HepG2 (cell line): ENCODE measurements around the gene ZDHHC3. TPM values are rescaled to one million over a fixed set of nuclear protein-coding genes. Genes with fewer than 3 reads are reported as not detected.

Experiments used
- CCAR2 ChIP-seq: fragments of 200-400 bp; formaldehyde crosslinking; optimal IDR thresholded peaks from 2 replicates; pipeline ENCODE3; 2018; ENCODE audit warnings: low read depth, mild to moderate bottlenecking, low read length, moderate library complexity
- KDM5B ChIP-seq: sonication (generic); formaldehyde crosslinking; IDR thresholded peaks from 2 replicates; pipeline ENCODE4 v1.4.0; 2020; ENCODE audit warnings: missing genetic modification reagents, mild to moderate bottlenecking, borderline replicate concordance
- RARG ChIP-seq: sonication (generic); formaldehyde crosslinking; IDR thresholded peaks from 2 replicates; pipeline ENCODE4 v1.4.0; 2020; ENCODE audit warnings: low read depth, mild to moderate bottlenecking, missing genetic modification reagents
- REXO4 ChIP-seq: sonication (generic); formaldehyde crosslinking; IDR thresholded peaks from 2 replicates; pipeline ENCODE4 v1.8.0; 2022; ENCODE audit warnings: missing genetic modification reagents, mild to moderate bottlenecking, borderline replicate concordance
- ZBTB7A ChIP-seq: sonication (generic); formaldehyde crosslinking; IDR thresholded peaks from 2 replicates; pipeline ENCODE4 v1.8.0; 2022; ENCODE audit warnings: mild to moderate bottlenecking, missing genetic modification reagents
- ZMYM4 ChIP-seq: sonication (generic); formaldehyde crosslinking; IDR thresholded peaks from 2 replicates; pipeline ENCODE4 v1.8.1; 2023; ENCODE audit warnings: mild to moderate bottlenecking, missing genetic modification reagents
- ZNF136 ChIP-seq: sonication (generic); formaldehyde crosslinking; IDR thresholded peaks from 2 replicates; pipeline ENCODE4 v1.8.1; 2022; ENCODE audit warnings: low read depth, mild to moderate bottlenecking, moderate library complexity, missing genetic modification reagents
- ZNF407 ChIP-seq: sonication (generic); formaldehyde crosslinking; IDR thresholded peaks from one replicate; pipeline ENCODE4 v1.5.1; 2020; ENCODE audit warnings: mild to moderate bottlenecking, missing genetic modification reagents; ENCODE audit errors: not compliant biosample characterization
- polyA plus RNA-seq, 8 experiments: library from polyadenylated mRNA; depleted of rRNA in 3 of 8; stranded (reverse) in 7 of 8; unstranded in 1 of 8; fragments of >200 nt; fragmentation: Illumina TruSeq in 4 of 8; extraction: Trizol in 4 of 8; gene quantifications; 2 replicates each; pipeline versions ENCODE4 v1.2.1 to v1.2.3, GENCODE V29; 2011 to 2016; ENCODE audit warnings: low read depth in 4 of 8, missing spikeins in 1 of 8, mixed read lengths in 1 of 8; ENCODE audit not compliant: insufficient read depth in 1 of 8
- total RNA-seq, 5 experiments: library from RNA; depleted of rRNA; stranded (reverse); fragments of >200 nt; fragmentation: Illumina TruSeq; extraction: Trizol; gene quantifications; 2 replicates each; pipeline ENCODE4 v1.2.3, GENCODE V29; 2016; ENCODE audit warnings: low read depth in 1 of 5
- TF ChIP-seq, protein P1 (sequence below): IDR thresholded peaks from 2 replicates; pipeline ENCODE4 v1.6.1; 2016; ENCODE audit warnings: low read depth
- TF ChIP-seq, protein P2 (sequence below): sonication (generic); formaldehyde crosslinking; IDR thresholded peaks from 2 replicates; pipeline ENCODE4 v1.4.0; 2020; ENCODE audit warnings: missing genetic modification reagents

ZDHHC3 gene
- total and polyA plus RNA-seq, 2 of the 13 experiments (the other 11 are each of a cell fraction or from before 2014, with no cell fraction given) = 44.1 to 65.7 TPM

GRCh38 chr3:44976002-44976815, at the start of gene ZDHHC3, which contains the start of gene EXOSC7 (continued):
- TF ChIP-seq KDM5B (CRISPR knock-in tag) (0 out of 2 replicates have a peak, but pooled peaks have one; percentile 27), CCAR2 (no peak), ZBTB7A (CRISPR knock-in tag) (no peak), REXO4 (CRISPR knock-in tag) (no peak), ZMYM4 (CRISPR knock-in tag) (peak; percentile 77), ZNF407 (CRISPR knock-in tag) (no peak), ZNF136 (CRISPR knock-in tag) (no peak), RARG (CRISPR knock-in tag) (no peak)
- TF ChIP-seq, protein P1, sequence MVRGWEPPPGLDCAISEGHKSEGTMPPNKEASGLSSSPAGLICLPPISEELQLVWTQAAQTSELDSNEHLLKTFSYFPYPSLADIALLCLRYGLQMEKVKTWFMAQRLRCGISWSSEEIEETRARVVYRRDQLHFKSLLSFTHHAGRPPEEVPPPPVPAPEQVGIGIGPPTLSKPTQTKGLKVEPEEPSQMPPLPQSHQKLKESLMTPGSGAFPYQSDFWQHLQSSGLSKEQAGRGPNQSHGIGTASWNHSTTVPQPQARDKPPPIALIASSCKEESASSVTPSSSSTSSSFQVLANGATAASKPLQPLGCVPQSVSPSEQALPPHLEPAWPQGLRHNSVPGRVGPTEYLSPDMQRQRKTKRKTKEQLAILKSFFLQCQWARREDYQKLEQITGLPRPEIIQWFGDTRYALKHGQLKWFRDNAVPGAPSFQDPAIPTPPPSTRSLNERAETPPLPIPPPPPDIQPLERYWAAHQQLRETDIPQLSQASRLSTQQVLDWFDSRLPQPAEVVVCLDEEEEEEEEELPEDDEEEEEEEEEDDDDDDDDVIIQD = no peak
- TF ChIP-seq, protein P2, sequence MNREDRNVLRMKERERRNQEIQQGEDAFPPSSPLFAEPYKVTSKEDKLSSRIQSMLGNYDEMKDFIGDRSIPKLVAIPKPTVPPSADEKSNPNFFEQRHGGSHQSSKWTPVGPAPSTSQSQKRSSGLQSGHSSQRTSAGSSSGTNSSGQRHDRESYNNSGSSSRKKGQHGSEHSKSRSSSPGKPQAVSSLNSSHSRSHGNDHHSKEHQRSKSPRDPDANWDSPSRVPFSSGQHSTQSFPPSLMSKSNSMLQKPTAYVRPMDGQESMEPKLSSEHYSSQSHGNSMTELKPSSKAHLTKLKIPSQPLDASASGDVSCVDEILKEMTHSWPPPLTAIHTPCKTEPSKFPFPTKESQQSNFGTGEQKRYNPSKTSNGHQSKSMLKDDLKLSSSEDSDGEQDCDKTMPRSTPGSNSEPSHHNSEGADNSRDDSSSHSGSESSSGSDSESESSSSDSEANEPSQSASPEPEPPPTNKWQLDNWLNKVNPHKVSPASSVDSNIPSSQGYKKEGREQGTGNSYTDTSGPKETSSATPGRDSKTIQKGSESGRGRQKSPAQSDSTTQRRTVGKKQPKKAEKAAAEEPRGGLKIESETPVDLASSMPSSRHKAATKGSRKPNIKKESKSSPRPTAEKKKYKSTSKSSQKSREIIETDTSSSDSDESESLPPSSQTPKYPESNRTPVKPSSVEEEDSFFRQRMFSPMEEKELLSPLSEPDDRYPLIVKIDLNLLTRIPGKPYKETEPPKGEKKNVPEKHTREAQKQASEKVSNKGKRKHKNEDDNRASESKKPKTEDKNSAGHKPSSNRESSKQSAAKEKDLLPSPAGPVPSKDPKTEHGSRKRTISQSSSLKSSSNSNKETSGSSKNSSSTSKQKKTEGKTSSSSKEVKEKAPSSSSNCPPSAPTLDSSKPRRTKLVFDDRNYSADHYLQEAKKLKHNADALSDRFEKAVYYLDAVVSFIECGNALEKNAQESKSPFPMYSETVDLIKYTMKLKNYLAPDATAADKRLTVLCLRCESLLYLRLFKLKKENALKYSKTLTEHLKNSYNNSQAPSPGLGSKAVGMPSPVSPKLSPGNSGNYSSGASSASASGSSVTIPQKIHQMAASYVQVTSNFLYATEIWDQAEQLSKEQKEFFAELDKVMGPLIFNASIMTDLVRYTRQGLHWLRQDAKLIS (CRISPR knock-in tag) = no peak
